Stimulated activated naive CD8-positive, alpha-beta T cell treated with anti-CD3 and anti-CD28 coated beads, Interleukin-15, Interleukin-2, amounts not matched to agents 100 ng/mL and 50 ng/mL, for 24 hours (primary cell): Measurements from ENCODE around the gene CD47.
A peak's percentile ranks its signal among the peaks of the same experiment; 100 is the strongest.

ENCODE experiments used
- H3K27ac Mint-ChIP-seq: one replicate; pipeline ENCODE4 v1.8.0; 2021; ENCODE audit warnings: mild to moderate bottlenecking, mixed read lengths
- H3K27me3 Mint-ChIP-seq: one replicate; pipeline ENCODE4 v1.8.0; 2021; ENCODE audit warnings: mixed read lengths
- H3K36me3 Mint-ChIP-seq: one replicate; pipeline ENCODE4 v1.8.0; 2021; ENCODE audit warnings: low read depth, mixed read lengths
- H3K4me1 Mint-ChIP-seq: one replicate; pipeline ENCODE4 v1.8.0; 2021; ENCODE audit warnings: low read depth, mixed read lengths
- H3K4me3 Mint-ChIP-seq: one replicate; pipeline ENCODE4 v1.8.0; 2021; ENCODE audit warnings: mild to moderate bottlenecking, mixed read lengths
- H3K9me3 Mint-ChIP-seq: one replicate; pipeline ENCODE4 v1.8.0; 2021; ENCODE audit warnings: mixed read lengths

CD47 gene

DNA sequence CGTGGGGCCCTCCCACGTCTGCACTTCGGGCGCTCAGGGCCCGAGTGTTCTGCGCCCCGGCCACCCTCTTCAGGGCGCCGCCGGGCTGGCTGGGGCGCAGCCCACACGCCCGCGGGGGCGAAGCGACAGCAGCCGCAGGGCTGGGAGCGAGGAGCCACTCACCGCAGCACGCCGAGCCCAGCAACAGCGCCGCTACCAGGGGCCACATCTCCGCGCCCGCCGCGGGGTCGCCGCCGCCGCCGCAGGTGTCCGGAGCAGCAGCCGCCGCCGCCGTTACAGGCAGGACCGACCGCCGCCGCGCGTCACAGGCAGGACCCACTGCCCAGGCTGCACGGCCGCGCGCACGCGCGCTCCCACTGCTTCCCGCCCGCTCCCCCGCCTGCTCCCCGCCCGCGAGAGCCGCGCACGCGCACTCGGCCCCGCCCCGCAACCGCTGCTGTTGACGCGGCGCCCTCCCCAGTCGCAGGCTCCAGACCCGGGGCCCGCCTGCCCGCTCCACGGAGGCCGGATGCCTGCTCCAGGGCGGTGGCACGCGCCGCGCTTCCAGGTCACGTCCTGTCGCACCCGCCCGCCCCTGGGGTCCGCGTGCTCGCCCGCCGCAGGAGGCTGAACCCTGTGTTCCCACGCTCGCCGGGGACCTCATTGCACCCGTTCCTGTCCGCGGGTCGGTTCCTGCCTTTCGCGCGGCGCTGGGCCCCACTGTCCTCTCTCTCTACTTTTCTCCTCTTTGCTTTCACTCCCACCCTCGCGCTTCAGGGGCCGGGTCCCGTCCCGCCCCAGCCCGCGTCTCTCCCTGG, at the start of gene CD47:
CD47 (minus strand) TSS at position 331 of the 797 bp plus-strand sequence; CDS start at position 208, 123 bp downstream.
- Mint-ChIP-seq H3K27ac (peak within 1 kb of the TSS; percentile 98), H3K27me3 (no peaks in the 10 kb centered on the region), H3K4me3 (peak within 1 kb of the TSS; percentile 92), H3K36me3 (peaks cover 9% of the 10 kb centered on the region), H3K9me3 (peaks cover 3% of the 10 kb centered on the region), H3K4me1 (peaks cover 37% of the 10 kb centered on the region)

- peaks cover 5% of the 10 kb centered on the region for H3K9me3 Mint-ChIP-seq
- no peak overlapping the region for H3K4me3 Mint-ChIP-seq
- peaks cover 86% of the 10 kb centered on the region for H3K36me3 Mint-ChIP-seq
- H3K4me1 Mint-ChIP-seq: peaks cover 63% of the 10 kb centered on the region
- H3K27ac Mint-ChIP-seq: no peak overlapping the region
- H3K27me3 Mint-ChIP-seq: no peaks in the 10 kb centered on the region
These were observed 46.6 kb upstream of the CD47 start for GRCh38 chr3:108137460-108137814.

- H3K27ac Mint-ChIP-seq: peak overlapping the region; percentile 77
- peaks cover 69% of the 10 kb centered on the region for H3K4me1 Mint-ChIP-seq
- H3K36me3 Mint-ChIP-seq: peaks cover 92% of the 10 kb centered on the region
- peak overlapping the region; percentile 28 for H3K4me3 Mint-ChIP-seq
- no peaks in the 10 kb centered on the region for H3K27me3 Mint-ChIP-seq
- peaks cover 5% of the 10 kb centered on the region for H3K9me3 Mint-ChIP-seq
These were observed 46.0 kb upstream of the CD47 start for GRCh38 chr3:108136561-108137459.

DNA sequence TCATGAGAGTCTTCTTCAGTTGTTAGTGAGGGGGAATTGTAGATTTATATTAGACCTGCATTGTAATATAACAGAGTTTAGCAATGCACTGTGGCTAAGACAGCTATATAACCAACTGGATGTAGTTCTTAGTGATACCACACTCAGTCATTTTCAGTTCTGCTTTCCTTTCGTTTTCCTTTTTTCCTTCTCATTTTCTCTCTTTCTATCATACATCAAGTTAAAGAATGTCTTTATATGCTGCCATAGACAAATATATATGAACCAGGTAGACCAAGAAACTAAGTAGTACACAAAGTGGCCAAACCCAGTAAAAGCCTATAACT, 43.7 kb upstream of the CD47 start:
- H3K36me3 Mint-ChIP-seq: peaks cover 84% of the 10 kb centered on the region
- H3K4me1 Mint-ChIP-seq: peaks cover 90% of the 10 kb centered on the region

DNA sequence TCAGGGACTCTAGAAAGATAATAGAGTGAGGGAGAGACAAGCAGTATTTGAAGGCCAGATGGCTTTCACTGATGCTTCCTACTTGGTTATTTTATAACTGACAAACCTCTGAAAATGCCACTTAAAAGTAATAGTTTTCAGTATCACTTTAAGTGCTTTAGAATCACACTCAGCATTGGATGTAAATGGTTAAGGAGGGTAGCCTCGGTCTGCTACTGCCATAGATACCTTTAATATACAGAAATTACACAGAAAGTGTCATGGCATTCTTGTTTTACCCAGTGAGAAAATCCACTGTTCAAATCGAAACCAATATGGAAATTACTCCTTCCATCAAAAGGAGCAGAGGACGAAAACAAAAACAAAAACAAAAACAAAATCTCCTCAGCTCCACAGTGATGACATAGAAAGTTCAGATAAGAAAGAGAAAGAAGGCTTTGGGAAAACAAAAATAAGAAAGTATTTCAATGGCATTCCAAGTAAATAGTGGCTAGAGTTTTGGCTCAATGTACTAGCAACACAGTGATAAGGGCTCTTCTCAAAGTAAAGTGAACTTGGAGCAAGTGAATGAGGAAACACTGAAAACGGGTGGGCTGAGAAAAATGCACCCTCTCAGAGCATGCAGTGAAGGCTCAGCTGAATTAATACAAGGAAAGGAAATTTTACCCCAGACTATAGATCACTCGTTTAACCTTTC, 43.2 kb upstream of the CD47 start:
- Mint-ChIP-seq H3K4me1 (peaks cover 93% of the 10 kb centered on the region), H3K4me3 (peak overlapping the region; percentile 35), H3K27me3 (no peaks in the 10 kb centered on the region), H3K9me3 (peaks cover 5% of the 10 kb centered on the region), H3K36me3 (peaks cover 84% of the 10 kb centered on the region), H3K27ac (peak overlapping the region; percentile 84)

More for the DNA sequence above, 43.7 kb upstream of the CD47 start:
- H3K27ac Mint-ChIP-seq: peak overlapping the region; percentile 84
- peaks cover 5% of the 10 kb centered on the region for H3K9me3 Mint-ChIP-seq
- H3K4me3 Mint-ChIP-seq: peak overlapping the region; percentile 35
- no peaks in the 10 kb centered on the region for H3K27me3 Mint-ChIP-seq

- Mint-ChIP-seq H3K9me3 (peaks cover 12% of the 10 kb centered on the region), H3K4me1 (peaks cover 99% of the 10 kb centered on the region), H3K27me3 (no peaks in the 10 kb centered on the region), H3K36me3 (peaks cover 84% of the 10 kb centered on the region), H3K27ac (peak overlapping the region; percentile 84), H3K4me3 (peak overlapping the region; percentile 38)
These were observed 42.2 kb upstream of the CD47 start for GRCh38 chr3:108133048-108133369.

GRCh38 chr3:108131475-108132134, 40.8 kb upstream of the CD47 start:
- peak overlapping the region; percentile 65 for H3K4me3 Mint-ChIP-seq
- no peaks in the 10 kb centered on the region for H3K27me3 Mint-ChIP-seq
- H3K27ac Mint-ChIP-seq: peak overlapping the region; percentile 84
- H3K9me3 Mint-ChIP-seq: peaks cover 12% of the 10 kb centered on the region
- H3K4me1 Mint-ChIP-seq: peaks cover 92% of the 10 kb centered on the region
- peaks cover 79% of the 10 kb centered on the region for H3K36me3 Mint-ChIP-seq

GRCh38 chr3:108130701-108131474, 40.1 kb upstream of the CD47 start:
- Mint-ChIP-seq H3K36me3 (peaks cover 76% of the 10 kb centered on the region), H3K4me1 (peaks cover 92% of the 10 kb centered on the region), H3K27ac (peak overlapping the region; percentile 84), H3K4me3 (peak overlapping the region; percentile 65), H3K27me3 (no peaks in the 10 kb centered on the region), H3K9me3 (peaks cover 7% of the 10 kb centered on the region)

DNA sequence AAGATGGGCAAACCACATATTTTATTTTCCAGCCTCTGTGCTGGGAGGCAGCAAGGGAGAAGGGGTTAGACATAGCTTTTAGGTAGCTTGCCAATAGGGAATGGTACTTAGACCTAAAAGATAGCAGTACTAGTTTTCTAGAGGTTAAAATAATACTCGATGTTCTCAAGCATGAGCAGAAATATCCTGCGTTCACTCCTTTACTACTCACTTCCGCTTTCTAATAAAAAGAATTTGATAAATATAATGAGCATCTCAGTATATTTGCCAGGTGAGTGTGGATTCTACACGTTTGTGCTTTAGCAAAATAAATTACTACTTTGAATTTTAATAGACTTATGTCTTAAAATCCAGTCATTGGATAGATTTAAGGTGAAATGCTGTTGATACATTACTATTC, 39.4 kb upstream of the CD47 start:
- no peaks in the 10 kb centered on the region for H3K27me3 Mint-ChIP-seq
- H3K27ac Mint-ChIP-seq: peak overlapping the region; percentile 84
- H3K36me3 Mint-ChIP-seq: peaks cover 75% of the 10 kb centered on the region

GRCh38 chr3:108127301-108127988, 36.6 kb upstream of the CD47 start:
- H3K4me3 Mint-ChIP-seq: peak overlapping the region; percentile 91
- H3K9me3 Mint-ChIP-seq: peaks cover 7% of the 10 kb centered on the region
- peaks cover 87% of the 10 kb centered on the region for H3K4me1 Mint-ChIP-seq
- H3K27me3 Mint-ChIP-seq: no peaks in the 10 kb centered on the region
- peaks cover 50% of the 10 kb centered on the region for H3K36me3 Mint-ChIP-seq
- H3K27ac Mint-ChIP-seq: peak overlapping the region; percentile 96

More for the DNA sequence above, 39.4 kb upstream of the CD47 start:
- Mint-ChIP-seq H3K4me1 (peaks cover 87% of the 10 kb centered on the region), H3K9me3 (peaks cover 7% of the 10 kb centered on the region), H3K4me3 (peak overlapping the region; percentile 65)

- no peaks in the 10 kb centered on the region for H3K27me3 Mint-ChIP-seq
- H3K36me3 Mint-ChIP-seq: peaks cover 39% of the 10 kb centered on the region
- peak overlapping the region; percentile 91 for H3K4me3 Mint-ChIP-seq
- H3K9me3 Mint-ChIP-seq: peaks cover 7% of the 10 kb centered on the region
- H3K4me1 Mint-ChIP-seq: peaks cover 81% of the 10 kb centered on the region
- peak overlapping the region; percentile 100 for H3K27ac Mint-ChIP-seq
These were observed 35.5 kb upstream of the CD47 start for GRCh38 chr3:108126348-108126747.

GRCh38 chr3:108125550-108126071, 34.8 kb upstream of the CD47 start:
- Mint-ChIP-seq H3K9me3 (peaks cover 7% of the 10 kb centered on the region), H3K36me3 (peaks cover 36% of the 10 kb centered on the region), H3K4me3 (peak overlapping the region; percentile 91), H3K27me3 (no peaks in the 10 kb centered on the region), H3K4me1 (peaks cover 80% of the 10 kb centered on the region), H3K27ac (peak overlapping the region; percentile 100)

DNA sequence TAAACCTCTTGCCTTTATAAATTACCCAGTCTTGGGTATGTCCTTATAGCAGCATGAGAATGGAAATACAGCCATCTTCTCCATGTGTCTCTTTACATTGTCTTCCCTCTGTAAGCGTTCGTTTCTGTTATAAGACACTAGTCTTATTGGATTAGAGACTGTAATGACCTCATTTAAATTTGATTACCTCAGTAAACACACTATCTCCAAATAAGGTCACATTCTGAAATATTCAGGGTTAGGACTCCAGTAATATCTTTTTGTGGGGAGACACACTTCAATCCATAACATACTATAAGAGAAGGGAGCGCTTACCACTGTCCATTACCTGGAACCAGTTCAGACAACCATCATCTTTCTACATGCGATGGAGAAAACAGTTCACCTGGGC, 34.3 kb upstream of the CD47 start:
- Mint-ChIP-seq H3K9me3 (peaks cover 7% of the 10 kb centered on the region), H3K4me1 (peaks cover 78% of the 10 kb centered on the region), H3K4me3 (peak overlapping the region; percentile 91), H3K27me3 (no peaks in the 10 kb centered on the region), H3K36me3 (peaks cover 36% of the 10 kb centered on the region), H3K27ac (peak overlapping the region; percentile 100)
